ENCODE results near the gene JUND.
A peak's percentile ranks its signal among the peaks of the same experiment; 100 is the strongest.

The JUND gene

DNA sequence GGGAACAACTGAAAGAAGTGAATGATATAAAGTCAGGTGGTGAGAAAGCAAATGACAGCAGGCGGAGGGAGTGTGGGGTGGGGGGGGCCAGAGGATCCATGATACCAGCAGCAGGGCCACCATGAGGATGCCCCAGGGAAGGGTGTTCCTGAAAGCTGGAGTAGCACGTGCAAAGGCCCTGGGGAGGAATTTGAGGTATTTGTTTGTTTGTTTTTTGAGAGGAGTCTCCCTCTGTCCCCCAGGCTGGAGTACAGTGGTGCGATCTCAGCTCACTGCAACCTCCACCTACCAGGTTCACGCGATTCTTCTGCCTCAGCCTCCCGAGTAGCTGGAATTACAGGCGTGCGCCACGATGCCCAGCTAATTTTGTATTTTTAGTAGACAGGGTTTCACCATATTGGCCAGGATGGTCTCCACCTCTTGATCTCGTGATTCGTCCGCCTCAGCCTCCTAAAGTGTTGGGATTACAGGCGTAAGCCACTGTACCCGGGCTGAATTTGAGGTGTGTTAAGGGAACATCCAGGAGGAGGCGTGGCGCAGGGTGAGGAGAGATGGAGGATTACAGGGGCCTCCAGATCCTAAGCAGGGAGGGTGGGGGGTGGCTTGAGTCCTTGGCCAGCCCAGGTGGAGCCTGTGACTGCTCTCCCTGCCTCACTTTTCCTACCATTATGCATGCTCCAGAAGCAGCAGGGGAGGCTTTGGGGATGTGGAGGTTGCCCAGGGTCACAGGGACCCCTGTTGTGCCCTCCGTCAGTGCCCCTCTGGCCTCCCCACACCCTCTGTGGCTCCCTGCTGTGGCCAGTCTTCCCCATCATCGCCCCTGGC lies 12.4 kb upstream of the JUND start:
- DNase-seq (ENCODE audit: low read depth), result no peak
- TF ChIP-seq, protein P1, sequence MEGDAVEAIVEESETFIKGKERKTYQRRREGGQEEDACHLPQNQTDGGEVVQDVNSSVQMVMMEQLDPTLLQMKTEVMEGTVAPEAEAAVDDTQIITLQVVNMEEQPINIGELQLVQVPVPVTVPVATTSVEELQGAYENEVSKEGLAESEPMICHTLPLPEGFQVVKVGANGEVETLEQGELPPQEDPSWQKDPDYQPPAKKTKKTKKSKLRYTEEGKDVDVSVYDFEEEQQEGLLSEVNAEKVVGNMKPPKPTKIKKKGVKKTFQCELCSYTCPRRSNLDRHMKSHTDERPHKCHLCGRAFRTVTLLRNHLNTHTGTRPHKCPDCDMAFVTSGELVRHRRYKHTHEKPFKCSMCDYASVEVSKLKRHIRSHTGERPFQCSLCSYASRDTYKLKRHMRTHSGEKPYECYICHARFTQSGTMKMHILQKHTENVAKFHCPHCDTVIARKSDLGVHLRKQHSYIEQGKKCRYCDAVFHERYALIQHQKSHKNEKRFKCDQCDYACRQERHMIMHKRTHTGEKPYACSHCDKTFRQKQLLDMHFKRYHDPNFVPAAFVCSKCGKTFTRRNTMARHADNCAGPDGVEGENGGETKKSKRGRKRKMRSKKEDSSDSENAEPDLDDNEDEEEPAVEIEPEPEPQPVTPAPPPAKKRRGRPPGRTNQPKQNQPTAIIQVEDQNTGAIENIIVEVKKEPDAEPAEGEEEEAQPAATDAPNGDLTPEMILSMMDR (IDR thresholded peaks at IDR 0.05; ENCODE audit: low read length, missing control alignments), result no peak
- no peak overlapping the region for H3K4me3 ChIP-seq (replicated peaks; ENCODE audit: low read depth, low read length)

DNA sequence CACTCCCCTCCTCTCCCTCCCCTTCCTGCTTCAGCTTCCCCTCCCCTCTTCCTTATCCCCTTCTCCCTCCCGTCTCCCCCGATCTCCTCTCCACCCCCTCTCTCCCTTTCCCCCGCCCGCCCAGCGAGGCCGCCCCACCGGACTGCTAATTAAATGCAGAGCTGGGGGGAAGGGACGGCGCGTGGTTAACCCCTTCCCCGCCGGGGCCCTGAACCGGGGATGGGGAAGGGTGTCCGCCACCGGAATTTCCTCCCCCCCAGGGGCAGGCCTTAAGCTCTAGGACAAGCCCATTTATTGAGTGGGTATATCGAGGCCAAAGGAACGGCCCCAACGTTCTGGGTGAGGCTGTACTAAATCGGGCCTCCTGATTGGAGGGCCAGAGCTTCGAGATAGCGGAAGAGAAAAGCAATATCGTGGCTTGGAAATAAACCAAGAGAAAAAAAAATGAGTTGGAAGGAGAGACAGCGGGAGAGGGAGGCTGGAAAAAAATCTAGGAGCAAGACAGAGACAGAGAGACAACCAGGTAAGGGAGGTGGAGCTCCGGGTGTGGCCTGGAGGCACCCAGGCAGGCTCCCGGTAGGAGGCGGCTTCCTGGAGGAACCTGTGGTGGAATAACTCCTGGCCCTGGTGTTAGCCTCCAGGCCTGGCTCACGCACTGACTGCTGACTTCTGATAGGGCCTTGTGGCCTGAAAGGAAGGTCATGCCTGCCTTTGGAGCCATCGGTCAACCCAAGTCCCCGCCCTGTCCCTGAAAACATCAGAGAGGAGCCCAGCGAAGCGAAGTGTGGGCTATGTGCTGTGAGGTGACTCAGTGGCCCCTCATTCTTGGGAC lies 11.6 kb upstream of the JUND start:
- TF ChIP-seq, protein P1 (IDR thresholded peaks at IDR 0.05; ENCODE audit: low read length, missing control alignments), result no peak
- peak overlapping the region; percentile 60 for H3K4me3 ChIP-seq (replicated peaks; ENCODE audit: low read depth, low read length)
- peak; percentile 69 for DNase-seq (ENCODE audit: low read depth)

DNA sequence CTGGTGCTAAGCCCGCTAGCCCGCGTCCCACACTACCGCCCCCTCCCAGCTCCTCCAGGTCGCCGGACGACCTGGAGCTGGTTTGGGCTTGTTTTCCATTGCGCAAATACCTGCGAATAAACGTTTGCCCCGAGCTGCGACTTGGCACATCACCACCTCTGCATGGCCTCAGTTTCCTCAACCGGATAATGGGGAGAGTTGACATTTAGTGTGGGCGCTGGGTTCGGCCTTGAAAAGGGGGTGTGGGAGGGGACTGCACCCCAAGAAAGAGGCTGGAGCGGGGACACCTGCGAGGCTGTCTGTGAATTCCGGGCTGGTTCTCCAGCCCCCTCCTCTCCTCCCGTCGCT lies 11.0 kb upstream of the JUND start:
- no peak for DNase-seq (ENCODE audit: low read depth)
- H3K4me3 ChIP-seq (replicated peaks; ENCODE audit: low read depth, low read length), result peak overlapping the region; percentile 60
- TF ChIP-seq, protein P1 (IDR thresholded peaks at IDR 0.05; ENCODE audit: low read length, missing control alignments), result no peak

DNA sequence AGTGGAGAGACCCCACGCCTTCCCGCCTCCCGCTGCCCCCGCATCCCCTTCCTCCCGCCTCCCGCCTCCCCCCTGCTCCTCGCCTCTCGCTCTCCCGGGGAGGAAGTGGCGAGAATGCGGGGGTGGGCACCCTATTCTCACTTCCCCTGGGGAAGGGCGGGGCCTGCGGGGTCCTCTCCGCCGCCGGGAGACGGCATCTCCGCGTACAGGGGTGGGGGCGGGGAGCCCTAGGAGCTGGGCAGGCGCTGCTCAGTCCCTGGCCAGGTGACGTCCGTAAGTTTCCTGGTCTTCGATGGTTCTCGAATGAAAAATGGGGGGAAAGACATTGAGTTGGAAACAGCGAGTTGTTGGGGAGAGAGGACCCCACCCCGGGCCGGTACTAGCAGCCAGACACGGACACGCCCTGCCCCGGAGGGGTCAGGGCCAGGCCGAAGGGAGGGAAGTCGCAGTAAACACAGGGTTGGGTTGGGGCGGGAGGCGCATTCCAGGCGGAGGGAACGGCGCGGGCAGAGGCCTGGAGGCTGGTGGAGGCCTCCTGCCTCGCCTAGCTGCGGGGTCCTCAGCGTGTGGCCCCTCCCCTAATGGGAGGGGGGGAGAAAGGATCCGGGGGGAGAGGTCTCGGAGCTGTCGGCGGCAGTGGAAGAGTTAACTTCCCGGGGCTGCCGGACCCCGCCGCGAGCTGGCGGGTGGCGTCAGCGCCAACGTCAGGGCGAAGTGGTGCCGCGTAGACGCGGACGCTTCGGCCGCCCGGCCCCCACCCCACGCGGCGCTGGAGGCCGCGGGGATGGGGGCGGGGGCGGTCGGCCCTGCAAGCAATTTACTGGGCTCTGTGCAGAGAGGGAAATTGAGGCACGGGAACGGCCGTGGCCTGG lies 10.4 kb upstream of the JUND start:
- DNase-seq (ENCODE audit: low read depth), result peak; percentile 85
- peak overlapping the region; percentile 60 for H3K4me3 ChIP-seq (replicated peaks; ENCODE audit: low read depth, low read length)
- TF ChIP-seq, protein P1 (IDR thresholded peaks at IDR 0.05; ENCODE audit: low read length, missing control alignments), result no peak

DNA sequence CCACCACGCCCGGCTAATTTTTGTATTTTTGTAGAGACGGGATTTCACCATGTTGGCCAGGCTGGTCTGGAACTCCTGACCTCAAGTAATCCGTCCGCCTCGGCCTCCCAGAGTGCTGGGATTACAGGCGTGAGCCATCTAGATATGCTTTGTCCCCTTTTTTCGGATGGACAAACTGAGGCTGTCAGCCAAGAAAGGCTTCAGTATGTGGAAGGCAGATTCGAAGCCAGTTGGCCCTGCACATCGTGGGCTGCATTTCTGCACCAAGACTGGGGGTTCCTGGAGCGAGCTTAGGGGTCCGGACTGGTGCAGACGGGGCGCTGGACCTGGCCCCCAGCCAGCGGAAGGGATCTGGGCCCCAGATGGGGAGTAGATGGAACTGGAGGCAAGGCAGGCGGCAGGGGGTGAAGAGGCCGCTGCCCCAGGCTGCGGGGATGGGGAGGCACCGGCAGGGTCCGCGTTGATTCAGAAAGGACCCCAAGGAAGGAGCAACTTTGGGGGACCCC lies 9.7 kb upstream of the JUND start:
- peak overlapping the region; percentile 60 for H3K4me3 ChIP-seq (replicated peaks; ENCODE audit: low read depth, low read length)
- no peak for DNase-seq (ENCODE audit: low read depth)
- TF ChIP-seq, protein P1 (IDR thresholded peaks at IDR 0.05; ENCODE audit: low read length, missing control alignments), result no peak

DNA sequence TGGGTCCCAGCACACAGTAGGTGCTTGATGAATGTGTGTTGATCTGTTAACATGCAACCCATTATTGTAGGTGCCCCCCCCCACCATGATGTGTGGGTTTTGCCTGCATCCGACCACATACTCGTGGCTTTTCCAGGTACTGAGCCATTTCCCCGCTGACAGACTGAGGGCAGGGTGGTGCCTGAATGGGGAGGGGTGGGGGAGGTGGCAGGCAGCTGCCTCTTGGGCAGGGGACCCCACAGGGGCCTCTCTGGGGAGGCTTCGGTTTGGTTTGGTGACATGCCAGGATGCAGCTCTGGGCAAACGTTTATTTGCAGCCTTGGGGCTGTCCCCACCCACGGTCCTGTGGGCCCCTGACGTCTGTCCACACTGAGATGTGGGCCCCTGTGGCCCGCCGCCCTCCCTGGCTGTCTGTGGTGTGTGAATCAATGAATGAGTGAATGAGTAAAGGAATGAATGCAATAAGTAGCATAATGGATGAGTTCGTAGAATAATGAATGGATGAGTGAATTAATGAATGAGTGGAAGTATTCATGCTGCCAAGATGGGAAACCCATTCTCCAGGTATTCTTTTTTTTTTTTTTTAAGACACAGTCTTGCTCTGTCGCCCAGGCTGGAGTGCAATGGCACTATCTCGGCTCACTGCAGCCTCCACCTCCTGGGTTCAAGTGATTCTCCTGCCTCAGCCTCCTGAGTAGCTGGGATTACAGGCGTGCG lies 9.0 kb upstream of the JUND start:
- peak; percentile 60 for DNase-seq (ENCODE audit: low read depth)
- TF ChIP-seq, protein P1 (IDR thresholded peaks at IDR 0.05; ENCODE audit: low read length, missing control alignments), result no peak
- no peak overlapping the region for H3K4me3 ChIP-seq (replicated peaks; ENCODE audit: low read depth, low read length)
